IMR-90 (cell line): ENCODE results near the gene GPR39. TPM values are rescaled to one million over a fixed set of nuclear protein-coding genes. Genes with fewer than 3 reads are reported as not detected.

Source experiments
- ATAC-seq: fragments of 200-7000 bp; cut with Tn5 transposase; 2 replicates; pipeline ENCODE4 v1.9.1; 2020; ENCODE audit warnings: low read depth, mild to moderate bottlenecking, moderate library complexity
- BruUV-seq: library from RNA; stranded (reverse); fragments of 400-500 nt; replicated peaks from 2 replicates; lab custom pipeline; 2021; lab: Mats Ljungman, UMichigan
- CTCF ChIA-PET: fragments of 300-600 bp; formaldehyde crosslinking; extraction: SDS; loops from one replicate; lab custom pipeline; 2021; ENCODE audit warnings: antibody characterized with exemption; lab: Yijun Ruan, JAX
- POLR2A ChIA-PET: fragments of 300-600 bp; sonication (Branson Sonifier 250); formaldehyde crosslinking; loops from one replicate; lab custom pipeline; 2022; ENCODE audit warnings: antibody characterized with exemption; ENCODE audit not compliant: unreplicated experiment; lab: Charles Lee
- DNase-seq: peaks from one replicate; pipeline ENCODE4 v3.0.0; 2013
- H2AFZ ChIP-seq: replicated peaks from 2 replicates; pipeline ENCODE3; 2013; ENCODE audit warnings: low read length, mild to moderate bottlenecking; ENCODE audit not compliant: poor library complexity
- H2AK5ac ChIP-seq: 2 replicates; pipeline ENCODE4 v1.6.1; 2013; ENCODE audit warnings: low read depth, low read length, inconsistent platforms
- H2AK9ac ChIP-seq: replicated peaks from 2 replicates; pipeline ENCODE3; 2013; ENCODE audit warnings: mild to moderate bottlenecking, low read depth, low read length, moderate library complexity; ENCODE audit not compliant: poor library complexity
- H2BK120ac ChIP-seq: 2 replicates; pipeline ENCODE4 v1.6.1; 2013; ENCODE audit warnings: low read depth, low read length, inconsistent platforms
- H2BK15ac ChIP-seq: 3 replicates; pipeline ENCODE4 v1.6.1; 2013; ENCODE audit warnings: low read depth, low read length, inconsistent platforms
- H2BK20ac ChIP-seq: 2 replicates; pipeline ENCODE4 v1.6.1; 2013; ENCODE audit warnings: low read depth, mild to moderate bottlenecking, inconsistent platforms, low read length, moderate library complexity
- H2BK5ac ChIP-seq: 2 replicates; pipeline ENCODE4 v1.6.1; 2013; ENCODE audit warnings: mild to moderate bottlenecking, low read depth, low read length, inconsistent platforms; ENCODE audit not compliant: poor library complexity, severe bottlenecking
- H3K14ac ChIP-seq: replicated peaks from 2 replicates; pipeline ENCODE4 v1.6.1; 2013; ENCODE audit warnings: low read depth, low read length, inconsistent platforms
- H3K18ac ChIP-seq: 2 replicates; pipeline ENCODE4 v1.6.1; 2013; ENCODE audit warnings: low read depth, low read length, control low read depth
- H3K23ac ChIP-seq: 2 replicates; pipeline ENCODE4 v1.6.1; 2013; ENCODE audit warnings: low read depth, low read length, inconsistent platforms
- H3K27ac ChIP-seq: 2 replicates; pipeline ENCODE4 v1.5.1; 2013; ENCODE audit warnings: mild to moderate bottlenecking, control low read depth, low read length; ENCODE audit not compliant: insufficient read depth
- H3K27me3 ChIP-seq: 2 replicates; pipeline ENCODE4 v1.6.1; 2013; ENCODE audit warnings: low read length; ENCODE audit not compliant: control insufficient read depth, insufficient read depth
- H3K36me3 ChIP-seq: 2 replicates; pipeline ENCODE4 v1.6.1; 2013; ENCODE audit warnings: low read length, mixed read lengths; ENCODE audit not compliant: control insufficient read depth, insufficient read depth
- H3K4ac ChIP-seq: 2 replicates; pipeline ENCODE4 v1.6.1; 2013; ENCODE audit warnings: low read depth, low read length, inconsistent platforms
- H3K4me1 ChIP-seq: 2 replicates; pipeline ENCODE4 v1.6.1; 2013; ENCODE audit warnings: low read length, mixed read lengths; ENCODE audit not compliant: control insufficient read depth, insufficient read depth
- H3K4me2 ChIP-seq: 2 replicates; pipeline ENCODE4 v1.6.1; 2013; ENCODE audit warnings: low read depth, mild to moderate bottlenecking, control low read depth, low read length, moderate library complexity
- H3K4me3 ChIP-seq: 2 replicates; pipeline ENCODE4 v1.5.1; 2013; ENCODE audit warnings: low read depth, mild to moderate bottlenecking, control low read depth, low read length, moderate library complexity; ENCODE audit not compliant: insufficient read depth
- H3K56ac ChIP-seq: 2 replicates; pipeline ENCODE4 v1.6.1; 2013; ENCODE audit warnings: low read length, inconsistent platforms; ENCODE audit not compliant: insufficient read depth; ENCODE audit errors: extremely low read depth
- H3K79me1 ChIP-seq, 2 experiments: 2 replicates each; pipeline ENCODE4 v1.6.1; 2013; ENCODE audit warnings: low read length in 2 of 2, inconsistent platforms in 1 of 2, low read depth in 1 of 2
- H3K9ac ChIP-seq: 2 replicates; pipeline ENCODE4 v1.6.1; 2013; ENCODE audit warnings: low read depth, low read length, control low read depth
- H3K9me1 ChIP-seq: 2 replicates; pipeline ENCODE4 v1.6.1; 2013; ENCODE audit warnings: low read length, inconsistent platforms; ENCODE audit not compliant: insufficient read depth
- H3K9me3 ChIP-seq: 2 replicates; pipeline ENCODE4 v1.6.1; 2013; ENCODE audit warnings: low read length; ENCODE audit not compliant: control insufficient read depth, insufficient read depth
- H4K20me1 ChIP-seq: 2 replicates; pipeline ENCODE4 v1.6.1; 2013; ENCODE audit warnings: low read length, inconsistent platforms; ENCODE audit not compliant: insufficient read depth
- H4K5ac ChIP-seq: 2 replicates; pipeline ENCODE4 v1.6.1; 2013; ENCODE audit warnings: mild to moderate bottlenecking, low read depth, low read length, control low read depth
- H4K8ac ChIP-seq, 2 experiments: 2 replicates each; pipeline ENCODE4 v1.6.1; 2013; ENCODE audit warnings: low read depth in 2 of 2, low read length in 2 of 2, control low read depth in 1 of 2, inconsistent platforms in 1 of 2
- H4K91ac ChIP-seq: 2 replicates; pipeline ENCODE4 v1.6.1; 2013; ENCODE audit warnings: low read depth, low read length, inconsistent platforms; ENCODE audit not compliant: insufficient read depth
- BHLHE40 ChIP-seq: fragments of 150-350 bp; IDR thresholded peaks from 2 replicates; pipeline ENCODE4 v1.6.1; 2016; ENCODE audit warnings: mild to moderate bottlenecking, low read depth, low read length
- CEBPB ChIP-seq: IDR thresholded peaks from 2 replicates; pipeline ENCODE4 v1.6.1; 2012; ENCODE audit warnings: low read depth, low read length, improper control_type of control experiment
- CHD1 ChIP-seq: IDR thresholded peaks from 2 replicates; pipeline ENCODE4 v1.6.1; 2012; ENCODE audit warnings: low read depth, low read length, improper control_type of control experiment
- FOS ChIP-seq: fragments of 150-350 bp; IDR thresholded peaks from 2 replicates; pipeline ENCODE4 v1.6.1; 2016; ENCODE audit warnings: low read depth, low read length
- MAFK ChIP-seq: IDR thresholded peaks from 2 replicates; pipeline ENCODE4 v1.6.1; 2012; ENCODE audit warnings: low read depth, low read length, improper control_type of control experiment
- MXI1 ChIP-seq: IDR thresholded peaks from 2 replicates; pipeline ENCODE4 v1.6.1; 2012; ENCODE audit warnings: low read depth, mild to moderate bottlenecking, low read length, moderate library complexity, borderline replicate concordance
- NFE2L2 ChIP-seq: fragments of 150-350 bp; IDR thresholded peaks from 2 replicates; pipeline ENCODE4 v1.6.1; 2016; ENCODE audit warnings: low read depth, mild to moderate bottlenecking, low read length
- POLR2A ChIP-seq: IDR thresholded peaks from 2 replicates; pipeline ENCODE4 v1.6.1; 2012; ENCODE audit warnings: mild to moderate bottlenecking, low read depth, low read length
- RAD21 ChIP-seq: IDR thresholded peaks from 2 replicates; pipeline ENCODE4 v1.6.1; 2012; ENCODE audit warnings: low read length, improper control_type of control experiment
- RCOR1 ChIP-seq: IDR thresholded peaks from 2 replicates; pipeline ENCODE4 v1.6.1; 2012; ENCODE audit warnings: mild to moderate bottlenecking, low read length, improper control_type of control experiment; ENCODE audit not compliant: insufficient replicate concordance
- RFX5 ChIP-seq: IDR thresholded peaks from 2 replicates; pipeline ENCODE4 v1.8.0; 2012; ENCODE audit warnings: low read depth, mild to moderate bottlenecking, low read length, moderate library complexity
- SMC3 ChIP-seq: fragments of 150-350 bp; IDR thresholded peaks from 2 replicates; pipeline ENCODE4 v1.6.1; 2016; ENCODE audit warnings: low read depth, mild to moderate bottlenecking, antibody characterized with exemption, low read length, moderate library complexity
- dilution Hi-C: fragments of 300-500 bp; cut with HindIII; formaldehyde crosslinking; loops from one replicate; pipeline ENCODE4 v1.14.3; 2018; ENCODE audit warnings: low sequenced_read_pairs; ENCODE audit not compliant: unreplicated experiment
- in situ Hi-C: fragments of 300-500 bp; cut with MboI; formaldehyde crosslinking; loops from 3 replicates; pipeline ENCODE4 v1.14.3; 2019; ENCODE audit warnings: low sequenced_read_pairs, inconsistent platforms, mixed read lengths
- intact Hi-C: fragments of 100-400 bp; cut with micrococcal nuclease; formaldehyde crosslinking; loops from 2 replicates; pipeline ENCODE4 v1.10.0; 2022
- polyA plus RNA-seq, 3 experiments: library from polyadenylated mRNA; depleted of rRNA; stranded (reverse); fragments of >200 nt; gene quantifications; 2 replicates each; pipeline ENCODE4 v1.2.3, GENCODE V29; 2012; ENCODE audit warnings: low replicate concordance in 1 of 3
- total RNA-seq: library from RNA; depleted of rRNA; stranded (reverse); fragments of >200 nt; gene quantifications from 2 replicates; pipeline ENCODE4 v1.2.3, GENCODE V29; 2012
- TF ChIP-seq, protein P1 (sequence below): conservative IDR thresholded peaks from 2 replicates; pipeline ENCODE4 v1.5.1; 2012; ENCODE audit warnings: mild to moderate bottlenecking, low read depth, low read length, improper control_type of control experiment
- TF ChIP-seq, protein P2 (sequence below): fragments of 150-350 bp; IDR thresholded peaks from 2 replicates; pipeline ENCODE4 v1.6.1; 2017; ENCODE audit warnings: mild to moderate bottlenecking, antibody characterized with exemption, low read length, low read depth
- TF ChIP-seq, protein P3 (sequence below): fragments of 150-350 bp; IDR thresholded peaks from 2 replicates; pipeline ENCODE4 v1.6.1; 2016; ENCODE audit warnings: low read depth, mild to moderate bottlenecking, low read length, moderate library complexity, borderline replicate concordance

The GPR39 gene
- total and polyA plus RNA-seq, 2 of the 4 experiments (the other 2 are of a cell fraction): 4.4 to 9.0 TPM

DNA sequence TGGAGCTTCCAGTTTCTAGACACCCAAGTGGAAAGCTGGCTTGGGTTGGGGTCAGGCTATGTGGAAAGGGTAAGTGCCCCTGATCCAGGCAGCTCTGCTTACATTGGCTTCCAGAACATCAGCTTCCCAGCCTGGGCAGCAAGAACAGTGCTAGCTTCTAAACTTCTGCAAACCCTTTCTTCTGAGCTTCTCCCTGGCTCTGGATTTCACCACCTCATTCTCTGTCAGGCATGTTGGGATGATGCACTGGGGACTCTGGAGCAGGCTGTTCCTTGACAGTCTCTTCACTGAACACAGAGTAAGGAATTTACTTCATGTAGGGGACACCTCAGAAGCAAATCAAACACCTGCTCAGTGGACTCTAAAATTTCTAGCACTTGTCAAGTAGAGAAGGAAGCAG, 180.6 kb downstream of the GPR39 start:
- H3K9me1 ChIP-seq: no peaks in the 10 kb centered on the region
- dilution Hi-C loops: no loop called here
- no peak overlapping the region for H3K27ac ChIP-seq
- H4K91ac ChIP-seq: no peak overlapping the region
- H2BK15ac ChIP-seq: no peak overlapping the region
- no TSS peak for BruUV-seq
- H2BK120ac ChIP-seq: no peak overlapping the region
- H2BK20ac ChIP-seq: no peak overlapping the region
- no peak overlapping the region for H3K9ac ChIP-seq
- H2AK9ac ChIP-seq: no peak overlapping the region
- H3K4me1 ChIP-seq: no peaks in the 10 kb centered on the region
- H2BK5ac ChIP-seq: no peak overlapping the region
- ChIA-PET POLR2A (interaction anchor here (0.6 kb wide), 1 partner anchor 320 kb away, joined by 3 read pairs; no protein-coding TSS in a partner anchor), CTCF (no interaction called here)
- no peak for DNase-seq
- no peak overlapping the region for H4K5ac ChIP-seq
- no peak overlapping the region for H3K18ac ChIP-seq
- no peak overlapping the region for H3K14ac ChIP-seq
- H3K23ac ChIP-seq: no peak overlapping the region
- in situ Hi-C loops: no loop called here
- H3K56ac ChIP-seq: no peak overlapping the region
- H4K20me1 ChIP-seq: no peaks in the 10 kb centered on the region; the same call in 1 of the 2 replicates
- ATAC-seq: no peak
- no peak for TF ChIP-seq CEBPB
- no peak for TF ChIP-seq MXI1
- no peak for TF ChIP-seq RFX5
- no peak for TF ChIP-seq BHLHE40
- no peak for TF ChIP-seq MAFK
- TF ChIP-seq FOS: no peak
- TF ChIP-seq RAD21: no peak
- TF ChIP-seq, protein P1, sequence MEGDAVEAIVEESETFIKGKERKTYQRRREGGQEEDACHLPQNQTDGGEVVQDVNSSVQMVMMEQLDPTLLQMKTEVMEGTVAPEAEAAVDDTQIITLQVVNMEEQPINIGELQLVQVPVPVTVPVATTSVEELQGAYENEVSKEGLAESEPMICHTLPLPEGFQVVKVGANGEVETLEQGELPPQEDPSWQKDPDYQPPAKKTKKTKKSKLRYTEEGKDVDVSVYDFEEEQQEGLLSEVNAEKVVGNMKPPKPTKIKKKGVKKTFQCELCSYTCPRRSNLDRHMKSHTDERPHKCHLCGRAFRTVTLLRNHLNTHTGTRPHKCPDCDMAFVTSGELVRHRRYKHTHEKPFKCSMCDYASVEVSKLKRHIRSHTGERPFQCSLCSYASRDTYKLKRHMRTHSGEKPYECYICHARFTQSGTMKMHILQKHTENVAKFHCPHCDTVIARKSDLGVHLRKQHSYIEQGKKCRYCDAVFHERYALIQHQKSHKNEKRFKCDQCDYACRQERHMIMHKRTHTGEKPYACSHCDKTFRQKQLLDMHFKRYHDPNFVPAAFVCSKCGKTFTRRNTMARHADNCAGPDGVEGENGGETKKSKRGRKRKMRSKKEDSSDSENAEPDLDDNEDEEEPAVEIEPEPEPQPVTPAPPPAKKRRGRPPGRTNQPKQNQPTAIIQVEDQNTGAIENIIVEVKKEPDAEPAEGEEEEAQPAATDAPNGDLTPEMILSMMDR: no peak
- TF ChIP-seq, protein P2, sequence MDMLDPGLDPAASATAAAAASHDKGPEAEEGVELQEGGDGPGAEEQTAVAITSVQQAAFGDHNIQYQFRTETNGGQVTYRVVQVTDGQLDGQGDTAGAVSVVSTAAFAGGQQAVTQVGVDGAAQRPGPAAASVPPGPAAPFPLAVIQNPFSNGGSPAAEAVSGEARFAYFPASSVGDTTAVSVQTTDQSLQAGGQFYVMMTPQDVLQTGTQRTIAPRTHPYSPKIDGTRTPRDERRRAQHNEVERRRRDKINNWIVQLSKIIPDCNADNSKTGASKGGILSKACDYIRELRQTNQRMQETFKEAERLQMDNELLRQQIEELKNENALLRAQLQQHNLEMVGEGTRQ: no peak
- TF ChIP-seq, protein P3, sequence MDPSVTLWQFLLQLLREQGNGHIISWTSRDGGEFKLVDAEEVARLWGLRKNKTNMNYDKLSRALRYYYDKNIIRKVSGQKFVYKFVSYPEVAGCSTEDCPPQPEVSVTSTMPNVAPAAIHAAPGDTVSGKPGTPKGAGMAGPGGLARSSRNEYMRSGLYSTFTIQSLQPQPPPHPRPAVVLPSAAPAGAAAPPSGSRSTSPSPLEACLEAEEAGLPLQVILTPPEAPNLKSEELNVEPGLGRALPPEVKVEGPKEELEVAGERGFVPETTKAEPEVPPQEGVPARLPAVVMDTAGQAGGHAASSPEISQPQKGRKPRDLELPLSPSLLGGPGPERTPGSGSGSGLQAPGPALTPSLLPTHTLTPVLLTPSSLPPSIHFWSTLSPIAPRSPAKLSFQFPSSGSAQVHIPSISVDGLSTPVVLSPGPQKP: no peak
- TF ChIP-seq CHD1: no peak
- TF ChIP-seq POLR2A: no peak
- TF ChIP-seq RCOR1: no peak
- no peak for TF ChIP-seq NFE2L2
- TF ChIP-seq SMC3: no peak
- H3K36me3 ChIP-seq: no peaks in the 10 kb centered on the region
- H3K27me3 ChIP-seq: peaks cover 25% of the 10 kb centered on the region
- H3K4me2 ChIP-seq: no peak overlapping the region
- no peaks in the 10 kb centered on the region for H3K79me1 ChIP-seq
- H3K4me3 ChIP-seq: no peak overlapping the region
- H2AFZ ChIP-seq: no peak overlapping the region
- intact Hi-C loops: no loop called here
- no peak overlapping the region for H2AK5ac ChIP-seq
- no peak overlapping the region for H4K8ac ChIP-seq
- no peak overlapping the region for H3K4ac ChIP-seq
- peaks cover 4% of the 10 kb centered on the region; the same call in 1 of the 2 replicates for H3K9me3 ChIP-seq
